Non-pigmented ciliary epithelial cell (primary cell): ENCODE results near the gene GUSB.
"Not testable (repeated sequence)": the region's sequence is repeated elsewhere in the genome, so short reads cannot be mapped to it uniquely, and the experiment has no call there.

Source experiments
- DNase-seq: peaks from one replicate; pipeline ENCODE4 v3.0.0-alpha.2; 2010; ENCODE audit warnings: low read depth

The GUSB gene

DNA sequence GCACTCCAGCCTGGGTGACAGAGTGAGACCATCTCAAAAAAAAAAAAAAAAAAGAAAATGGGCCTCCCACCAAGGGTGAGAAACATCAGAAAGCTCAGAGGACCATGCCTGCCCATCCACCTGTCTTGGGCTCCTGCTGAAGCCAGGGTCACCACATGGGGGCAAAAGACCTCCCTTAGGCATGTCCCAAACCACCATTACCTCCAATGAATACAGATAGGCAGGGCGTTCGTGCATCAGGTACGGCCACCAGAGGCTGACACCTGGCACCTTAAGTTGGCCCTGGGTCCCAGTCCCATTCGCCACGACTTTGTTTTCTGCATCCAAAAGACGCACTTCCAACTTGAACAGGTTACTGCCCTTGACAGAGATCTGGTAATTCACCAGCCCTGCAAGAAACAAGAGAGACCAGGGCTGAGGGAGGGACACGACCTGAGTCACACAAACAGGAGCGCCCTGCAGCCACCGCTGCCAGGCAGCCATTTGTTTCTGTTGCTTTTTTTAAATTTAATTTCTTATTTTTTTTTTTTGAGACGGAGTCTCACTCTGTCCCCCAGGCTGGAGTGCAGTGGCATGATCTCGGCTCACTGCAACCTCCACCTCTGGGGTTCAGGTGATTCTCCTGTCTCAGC lies 6.1 kb downstream of the GUSB start:
- no peak for DNase-seq

- DNase-seq = no peak
Measured at GRCh38 chr7:65974876-65975275, 7.1 kb downstream of the GUSB start.

- no peak for DNase-seq
Measured at GRCh38 chr7:65974191-65974801, 7.7 kb downstream of the GUSB start.

DNA sequence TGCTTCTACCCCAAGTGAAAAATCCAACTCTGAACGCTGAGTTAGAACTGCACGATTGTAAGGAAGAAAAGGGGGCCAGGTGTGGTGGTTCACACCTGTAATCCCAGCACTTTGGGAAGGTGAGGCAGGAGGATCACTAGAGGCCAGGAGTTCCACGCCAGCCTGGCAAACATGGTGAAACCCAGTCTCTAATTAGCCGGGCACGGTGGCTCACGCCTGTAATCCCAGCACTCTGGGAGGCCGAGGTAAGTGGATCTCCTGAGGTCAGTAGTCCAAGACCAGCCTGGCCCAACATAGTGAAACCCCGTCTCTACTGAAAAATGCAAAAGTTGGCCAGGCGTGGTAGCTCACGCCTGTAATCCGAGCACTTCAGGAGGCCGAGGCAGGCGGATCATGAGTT lies 9.0 kb downstream of the GUSB start:
- no peak for DNase-seq

DNA sequence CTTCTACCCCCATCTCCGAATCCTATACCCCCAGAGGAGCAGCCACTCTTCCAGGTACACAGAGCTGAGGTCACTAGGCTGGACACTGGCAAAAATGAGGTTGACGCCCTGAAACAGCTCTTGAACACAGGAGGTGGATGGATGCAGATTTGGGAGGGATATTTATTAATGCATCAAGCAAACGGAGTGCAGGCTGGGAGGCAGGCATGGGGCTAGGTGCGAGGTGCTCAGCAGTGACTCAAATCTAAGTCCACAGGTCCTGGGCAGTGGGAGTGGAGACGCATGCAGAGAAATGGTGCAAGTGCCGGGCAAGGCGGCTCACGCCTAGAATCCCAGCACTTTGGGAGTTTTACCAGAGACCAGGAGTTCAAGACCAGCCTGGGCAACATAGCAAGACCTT lies 11.0 kb downstream of the GUSB start:
- DNase-seq = no peak

DNA sequence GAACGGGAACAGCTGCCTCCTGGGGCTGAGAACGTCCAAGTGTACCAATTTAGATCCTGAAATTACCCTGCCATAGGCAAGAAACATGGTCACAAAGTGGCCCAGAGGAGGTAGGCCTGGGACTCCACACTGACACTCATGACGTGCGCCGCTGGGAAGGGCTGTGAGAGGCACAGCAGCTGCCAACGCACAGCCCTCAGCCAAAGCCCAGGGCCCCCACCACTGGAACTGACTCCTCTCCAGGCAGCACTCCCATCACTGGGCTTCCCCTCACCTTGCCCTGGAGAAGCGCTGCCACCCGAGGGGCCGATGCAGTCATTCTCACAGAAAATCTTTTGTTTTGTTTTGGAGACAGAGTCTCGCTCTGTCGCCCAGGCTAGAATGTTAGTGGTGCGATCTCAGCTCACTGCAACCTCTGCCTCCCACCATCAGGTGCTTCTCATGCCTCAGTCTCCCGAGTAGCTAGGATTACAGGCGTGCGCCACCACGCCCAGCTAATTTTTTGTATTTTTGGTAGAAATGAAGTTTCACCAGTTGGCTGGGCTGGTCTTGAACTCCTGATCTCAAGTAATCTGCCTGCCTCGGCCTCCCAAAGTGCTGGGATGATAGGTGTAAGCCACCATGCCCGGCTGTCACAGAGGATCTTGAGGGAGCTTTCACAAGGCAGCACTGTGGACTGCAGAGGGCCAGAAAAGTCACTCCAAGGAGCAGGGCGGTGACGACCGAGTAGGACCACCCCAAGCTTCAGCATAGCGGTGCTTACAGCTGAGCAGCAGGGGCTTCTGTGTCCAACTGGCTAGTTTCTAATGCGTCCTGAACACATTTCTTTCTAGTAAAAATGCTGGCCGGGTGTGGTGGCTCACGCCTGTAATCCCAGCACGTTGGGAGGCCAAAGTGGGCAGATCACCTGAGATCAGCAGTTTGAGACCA lies 13.5 kb downstream of the GUSB start:
- no peak for DNase-seq

DNA sequence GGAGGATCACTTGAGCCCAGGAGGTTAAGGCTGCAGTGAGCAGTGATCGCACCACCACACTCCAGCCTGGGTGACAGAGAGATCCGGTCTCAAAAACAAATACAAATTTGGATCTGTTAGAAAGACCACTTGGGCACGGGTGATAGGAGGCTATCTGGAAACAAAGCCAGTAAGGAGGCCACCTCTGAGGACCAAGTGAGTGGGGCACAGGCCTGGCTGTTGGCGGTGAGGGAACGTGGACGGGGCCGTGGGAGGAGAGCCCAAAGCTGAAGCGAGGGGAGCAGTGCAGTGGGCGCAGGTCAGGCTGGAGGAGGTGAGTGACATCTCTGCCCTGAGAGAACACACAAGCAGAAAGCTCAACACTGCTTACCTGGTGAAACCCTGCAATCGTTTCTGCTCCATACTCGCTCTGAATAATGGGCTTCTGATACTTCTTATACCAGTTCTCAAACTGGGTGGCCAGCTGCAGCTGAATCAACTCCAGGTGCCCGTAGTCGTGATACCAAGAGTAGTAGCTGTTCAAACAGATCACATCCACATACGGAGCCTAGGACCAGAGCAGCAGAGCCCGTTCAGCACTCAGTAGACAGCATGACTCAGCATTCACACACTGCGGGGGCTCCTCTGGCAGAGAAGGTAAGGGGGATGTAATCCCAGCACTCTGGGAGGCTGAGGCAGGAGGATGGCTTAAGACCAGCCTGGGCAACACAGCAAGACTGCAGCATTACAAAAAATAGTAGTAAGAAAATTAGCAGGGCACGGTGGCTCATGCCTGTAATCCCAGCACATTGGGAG lies 14.5 kb downstream of the GUSB start:
- DNase-seq = no peak

GRCh38 chr7:65966146-65966545 lies 15.9 kb downstream of the GUSB start:
- DNase-seq = no peak

GRCh38 chr7:65964671-65965070 lies 17.3 kb downstream of the GUSB start:
- not testable (repeated sequence) for DNase-seq

GRCh38 chr7:65962033-65962432 lies 20.0 kb downstream of the GUSB start:
- DNase-seq = no peak

DNA sequence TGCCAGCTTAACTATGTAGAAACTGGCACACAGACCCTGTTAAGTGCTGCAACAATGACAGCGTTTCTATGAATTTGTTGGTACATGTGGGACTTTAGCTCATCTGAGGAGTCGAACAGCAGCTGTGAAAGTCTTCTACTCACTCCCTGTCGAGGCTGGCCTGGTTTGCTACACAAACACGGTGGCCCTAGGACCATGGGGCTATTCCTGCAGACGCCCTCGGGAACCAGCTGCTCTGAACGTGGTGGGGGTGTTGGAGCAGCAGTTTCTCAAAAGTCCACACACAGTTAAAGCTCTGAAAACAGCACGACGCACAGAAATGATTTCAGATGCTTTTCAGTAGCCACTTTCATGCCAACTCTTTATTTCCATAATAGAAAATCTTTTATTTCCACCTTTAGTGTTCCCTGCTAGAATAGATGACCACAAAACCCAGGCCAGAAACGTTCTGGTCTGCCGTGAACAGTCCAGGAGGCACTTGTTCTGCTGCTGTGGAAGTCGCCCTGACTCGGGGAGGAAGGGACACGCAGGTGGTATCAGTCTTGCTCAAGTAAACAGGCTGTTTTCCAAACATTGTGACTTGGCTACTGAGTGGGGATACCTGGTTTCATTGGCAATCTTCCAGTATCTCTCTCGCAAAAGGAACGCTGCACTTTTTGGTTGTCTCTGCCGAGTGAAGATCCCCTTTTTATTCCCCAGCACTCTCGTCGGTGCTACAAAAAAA lies 21.5 kb downstream of the GUSB start:
- no peak for DNase-seq

GRCh38 chr7:65955718-65956117 lies 26.3 kb downstream of the GUSB start:
- no peak for DNase-seq

GRCh38 chr7:65953890-65954450 lies 28.0 kb downstream of the GUSB start:
- DNase-seq = no peak

DNA sequence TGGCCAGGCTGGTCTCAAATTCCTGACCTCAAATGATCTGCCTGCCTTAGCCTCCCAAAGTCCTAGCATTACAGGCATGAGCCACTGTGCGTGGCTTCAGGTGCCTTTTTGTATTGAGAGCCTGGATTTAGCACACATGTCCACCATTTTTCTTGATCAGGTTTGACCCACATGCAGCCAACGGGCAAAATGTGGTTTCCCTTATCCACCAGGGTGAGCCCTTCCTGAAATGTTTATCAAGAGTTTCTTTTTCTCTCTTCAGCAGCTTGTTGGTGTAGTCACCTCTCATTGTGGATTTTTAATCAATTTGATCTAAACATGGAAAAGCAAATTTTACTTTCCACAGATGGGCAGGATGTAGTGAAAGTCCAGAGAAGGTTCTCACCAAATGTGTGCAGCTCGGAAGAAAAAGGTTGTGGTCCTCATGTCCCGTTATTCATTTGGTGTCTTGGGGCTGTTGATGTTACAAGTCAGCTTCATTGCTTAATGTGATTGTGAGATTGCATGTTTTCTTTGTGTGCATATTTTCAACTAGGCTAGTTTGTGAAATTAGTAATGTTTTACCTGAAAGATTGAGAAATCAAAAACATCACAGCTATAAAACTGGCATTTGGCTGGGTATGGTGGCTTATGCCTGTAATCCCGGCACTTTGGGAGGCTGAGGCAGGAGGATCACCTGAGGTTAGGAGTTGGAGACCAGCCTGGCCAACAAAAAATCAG lies 28.9 kb downstream of the GUSB start:
- DNase-seq = no peak

DNA sequence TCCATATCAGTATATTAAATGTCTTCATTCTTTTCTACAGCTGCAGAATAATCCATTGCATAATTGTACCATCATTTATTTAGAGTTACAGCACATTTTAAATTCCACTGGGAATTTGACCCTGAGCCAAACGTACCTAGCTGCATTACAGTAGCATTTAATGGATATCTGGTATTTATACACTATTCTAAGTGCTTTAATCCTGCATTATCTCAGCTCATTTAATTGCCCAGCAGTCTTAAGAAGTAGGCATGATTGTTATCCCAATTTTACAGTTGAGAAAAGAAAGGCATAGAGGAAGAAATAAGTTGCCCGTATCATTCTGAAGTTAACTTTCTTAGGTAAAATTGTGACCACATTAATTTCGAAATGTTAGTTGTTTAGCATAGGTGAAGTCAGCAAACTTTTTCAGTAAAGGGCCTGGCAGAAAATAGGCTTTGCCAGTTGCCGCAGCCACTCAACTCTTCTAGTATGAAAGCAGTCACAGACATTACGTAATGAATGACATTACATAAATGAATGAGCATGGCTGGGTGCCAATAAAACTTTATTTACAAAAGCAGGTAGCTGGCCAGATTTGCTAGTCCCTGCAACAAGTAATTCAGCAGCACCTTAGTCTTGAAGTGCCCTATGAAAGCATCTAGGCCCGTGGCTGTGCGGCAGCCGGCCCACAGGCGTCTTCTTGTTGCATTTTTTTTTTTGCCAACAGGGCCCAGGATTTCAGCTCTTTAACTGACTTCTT lies 30.0 kb downstream of the GUSB start:
- no peak for DNase-seq

DNA sequence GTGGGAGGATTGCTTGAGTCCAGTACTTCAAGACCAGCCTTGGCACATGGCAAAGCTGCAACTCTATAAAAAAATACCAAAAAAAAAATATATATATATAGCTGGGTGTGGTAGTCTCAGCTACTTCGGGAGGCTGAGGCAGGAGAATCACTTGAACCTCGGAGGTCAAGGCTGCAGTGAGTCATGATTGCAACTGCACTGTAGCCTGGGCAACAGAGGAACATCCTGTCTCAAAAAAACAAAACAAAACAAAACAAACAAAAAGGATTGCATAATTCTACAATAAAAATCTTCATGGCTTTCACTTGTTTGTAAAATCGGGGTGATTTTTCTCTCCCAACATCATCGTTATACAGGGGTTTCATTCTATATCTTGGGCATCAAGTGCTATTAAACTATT lies 35.1 kb downstream of the GUSB start:
- no peak for DNase-seq

DNA sequence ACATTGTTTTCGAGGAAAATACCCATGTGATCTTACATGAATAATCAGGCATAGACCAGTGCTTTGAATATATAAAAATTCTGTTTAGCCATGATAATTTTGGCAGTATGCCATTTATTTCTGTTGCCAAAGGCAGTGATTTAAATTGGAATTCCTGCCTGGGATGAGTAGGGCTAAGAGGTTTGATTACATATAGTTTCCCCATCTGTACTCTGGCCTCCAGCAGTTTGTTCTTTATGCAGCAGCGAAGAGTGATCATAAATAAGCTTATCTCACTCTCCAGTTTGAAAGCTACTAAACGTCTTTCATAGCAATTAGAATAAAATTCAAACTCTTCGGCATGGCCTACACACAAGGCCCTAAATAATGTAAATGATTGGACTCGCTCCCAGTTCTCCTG lies 36.2 kb downstream of the GUSB start:
- DNase-seq = not testable (repeated sequence)

- DNase-seq = peak; percentile 4
Measured at GRCh38 chr7:65938336-65938895, 43.6 kb downstream of the GUSB start.

DNA sequence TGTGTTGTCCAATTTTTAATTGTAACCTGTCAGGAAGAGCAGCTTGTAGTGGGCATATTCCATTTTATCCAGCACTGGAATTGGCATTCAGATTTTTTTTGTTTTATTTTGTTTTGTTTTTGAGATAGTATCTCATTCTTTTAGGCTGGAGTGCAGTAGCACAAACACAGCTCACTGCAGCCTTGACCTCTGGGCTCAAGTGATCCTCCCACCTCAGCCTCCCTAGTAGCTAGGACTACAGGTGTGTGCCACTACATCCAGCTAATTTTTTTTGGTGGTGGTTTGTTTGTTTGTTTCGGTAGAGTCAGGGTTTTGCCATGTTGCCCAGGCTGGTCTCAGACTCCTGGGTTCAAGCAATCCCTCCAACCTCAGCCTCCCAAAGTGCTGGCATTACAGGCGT lies 44.7 kb downstream of the GUSB start:
- no peak for DNase-seq

DNA sequence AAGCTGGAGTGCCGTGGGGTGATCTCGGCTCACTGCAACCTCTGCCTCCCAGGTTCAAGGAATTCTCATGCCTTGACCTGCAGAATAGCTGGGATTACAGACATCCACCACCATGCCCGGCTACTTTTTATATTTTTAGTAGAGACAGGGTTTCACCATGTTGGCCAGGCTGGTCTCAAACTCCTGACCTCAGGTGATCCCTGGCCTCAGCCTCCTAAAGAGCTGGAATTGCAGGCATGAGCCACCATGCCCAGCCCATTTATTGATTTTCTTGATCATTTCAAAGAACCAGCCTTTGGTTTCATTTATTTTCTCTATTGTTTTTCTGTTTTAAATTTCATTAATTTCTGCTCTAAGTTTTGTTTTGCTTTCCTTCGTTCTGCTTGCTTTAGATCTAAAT lies 50.3 kb downstream of the GUSB start:
- no peak for DNase-seq
